Fibroblast of lung (primary cell): ENCODE data around the gene TTC23. TPM values are rescaled to one million over a fixed set of nuclear protein-coding genes. Genes with fewer than 3 reads are reported as not detected.

ENCODE experiments used
- DNase-seq, 2 donors: peaks; one replicate each; pipeline versions ENCODE4 v3.0.0 to v3.0.0-alpha.2; 2010; ENCODE audit warnings: low read depth in 2 of 2
- H2AFZ ChIP-seq: 2 replicates; pipeline ENCODE4 v1.5.1; 2012; ENCODE audit warnings: low read length, control low read depth, inconsistent platforms
- H3K27ac ChIP-seq: 2 replicates; pipeline ENCODE4 v1.5.1; 2011; ENCODE audit warnings: low read length, control low read depth; ENCODE audit not compliant: insufficient read depth
- H3K27me3 ChIP-seq: 2 replicates; pipeline ENCODE4 v1.5.1; 2011; ENCODE audit warnings: mild to moderate bottlenecking, low read length; ENCODE audit not compliant: control insufficient read depth, insufficient read depth
- H3K36me3 ChIP-seq: 2 replicates; pipeline ENCODE4 v1.5.1; 2011; ENCODE audit warnings: low read length; ENCODE audit not compliant: control insufficient read depth, insufficient read depth
- H3K4me1 ChIP-seq: 2 replicates; pipeline ENCODE4 v1.5.1; 2011; ENCODE audit warnings: low read length; ENCODE audit not compliant: control insufficient read depth, insufficient read depth; ENCODE audit errors: extremely low read depth
- H3K4me2 ChIP-seq: 2 replicates; pipeline ENCODE4 v1.5.1; 2011; ENCODE audit warnings: low read length, control low read depth; ENCODE audit not compliant: insufficient read depth; ENCODE audit errors: extremely low read depth
- H3K4me3 ChIP-seq, 4 experiments: fragments of 200-600 bp in 1 of 4; sonication (generic) in 1 of 4; replicated peaks in 1 of 4; 2 replicates each; pipeline ENCODE4 v1.5.1; 2011 to 2016; ENCODE audit warnings: low read length in 4 of 4, low read depth in 3 of 4, mild to moderate bottlenecking in 3 of 4, control low read depth in 2 of 4, inconsistent platforms in 1 of 4, mixed read lengths in 1 of 4; ENCODE audit not compliant: insufficient read depth in 1 of 4; ENCODE audit errors: control extremely low read depth in 1 of 4
- H3K79me2 ChIP-seq: 2 replicates; pipeline ENCODE4 v1.5.1; 2012; ENCODE audit warnings: mild to moderate bottlenecking, low read length, inconsistent platforms; ENCODE audit not compliant: control insufficient read depth, insufficient read depth
- H3K9ac ChIP-seq: 2 replicates; pipeline ENCODE4 v1.5.1; 2011; ENCODE audit warnings: mild to moderate bottlenecking, low read length, control low read depth; ENCODE audit not compliant: insufficient read depth
- H3K9me3 ChIP-seq: 2 replicates; pipeline ENCODE4 v1.5.1; 2012; ENCODE audit warnings: low read depth, low read length; ENCODE audit not compliant: control insufficient read depth, insufficient read depth
- H4K20me1 ChIP-seq: 2 replicates; pipeline ENCODE4 v1.5.1; 2011; ENCODE audit warnings: low read length; ENCODE audit not compliant: control insufficient read depth, insufficient read depth; ENCODE audit errors: extremely low read depth
- CTCF ChIP-seq, 2 donors: IDR thresholded peaks in 1 of 2; conservative IDR thresholded peaks in 1 of 2; 1 replicate in 1 of 2; 2 replicates in 1 of 2; pipeline ENCODE4 v1.5.1; 2011 to 2012; ENCODE audit warnings: low read length in 2 of 2, control low read depth in 1 of 2, inconsistent platforms in 1 of 2, low read depth in 1 of 2, mild to moderate bottlenecking in 1 of 2
- EZH2 ChIP-seq: IDR thresholded peaks from 2 replicates; pipeline ENCODE4 v1.5.1; 2012; ENCODE audit warnings: low read length, control low read depth, mild to moderate bottlenecking; ENCODE audit errors: missing control alignments
- polyA plus RNA-seq, 2 donors: library from polyadenylated mRNA; depleted of rRNA in 1 of 2; stranded (reverse) in 1 of 2; unstranded in 1 of 2; fragments of >200 nt; gene quantifications; 2 replicates each; pipeline ENCODE4 v1.2.1, GENCODE V29; 2011 to 2012; ENCODE audit warnings: missing spikeins in 1 of 2
- total RNA-seq: library from RNA; depleted of rRNA; stranded (reverse); fragments of >200 nt; gene quantifications from 2 replicates; pipeline ENCODE4 v1.2.1, GENCODE V29; 2014

Gene TTC23
- total and polyA plus RNA-seq, 2 donors (not counting 1 experiment from before 2014, with no cell fraction given), result 3.5 to 30.4 TPM

- Histone ChIP-seq H2AFZ (no peak overlapping the region), H3K27ac (no peak overlapping the region), H3K9ac (no peak overlapping the region), H3K79me2 (no peaks in the 10 kb centered on the region), H3K9me3 (no peaks in the 10 kb centered on the region), H3K4me1 (no peaks in the 10 kb centered on the region), H3K27me3 (no peaks in the 10 kb centered on the region), H3K4me2 (no peak overlapping the region), H4K20me1 (no peaks in the 10 kb centered on the region), H3K4me3 (no peak overlapping the region), H3K36me3 (peaks cover 4% of the 10 kb centered on the region)
- TF ChIP-seq CTCF (conservative IDR thresholded peaks at IDR 0.05 in 1 of 2, IDR thresholded peaks at IDR 0.05 in 1 of 2; ENCODE audit: low read depth in 1 of 2, low read length in 2 of 2) (no peak), EZH2 (no peak)
- DNase-seq, result no peak
Measured at GRCh38 chr15:99138491-99138982, 110.8 kb downstream of the TTC23 start.

DNA sequence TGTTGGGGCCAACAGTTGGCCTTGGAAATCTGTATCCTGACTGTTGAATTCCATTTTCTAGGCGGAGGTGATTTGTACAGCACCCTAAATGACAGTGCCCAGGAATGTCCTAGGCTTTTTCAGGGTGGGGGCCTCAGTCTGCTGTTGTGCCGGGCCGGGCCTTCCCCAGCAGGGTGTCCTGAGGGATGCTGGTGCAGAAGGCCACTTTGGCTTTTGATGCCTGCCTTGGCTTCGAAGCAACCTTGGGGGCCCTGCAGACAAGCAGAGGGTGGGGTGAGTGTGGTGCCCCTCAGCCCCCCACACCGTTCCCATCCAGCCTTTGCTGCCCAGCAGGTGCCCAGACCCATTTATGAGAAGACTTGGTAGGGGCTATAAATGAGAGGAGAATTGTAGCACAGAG is 111.5 kb downstream of the TTC23 start:
- H2AFZ ChIP-seq, result no peak overlapping the region
- H3K9ac ChIP-seq, result no peak overlapping the region
- H3K4me3 ChIP-seq, result no peak overlapping the region
- no peaks in the 10 kb centered on the region for H4K20me1 ChIP-seq
- no peaks in the 10 kb centered on the region for H3K4me1 ChIP-seq
- H3K27me3 ChIP-seq, result no peaks in the 10 kb centered on the region
- no peak for DNase-seq
- no peaks in the 10 kb centered on the region for H3K79me2 ChIP-seq
- peaks cover 4% of the 10 kb centered on the region for H3K36me3 ChIP-seq
- no peak overlapping the region for H3K4me2 ChIP-seq
- no peak for TF ChIP-seq EZH2
- no peak for TF ChIP-seq CTCF (conservative IDR thresholded peaks at IDR 0.05 in 1 of 2, IDR thresholded peaks at IDR 0.05 in 1 of 2; ENCODE audit: low read depth in 1 of 2, low read length in 2 of 2)
- no peaks in the 10 kb centered on the region for H3K9me3 ChIP-seq
- H3K27ac ChIP-seq, result no peak overlapping the region

GRCh38 chr15:99137111-99137546 is 112.3 kb downstream of the TTC23 start:
- Histone ChIP-seq H3K4me3 (no peak overlapping the region), H3K9ac (no peak overlapping the region), H3K36me3 (peaks cover 7% of the 10 kb centered on the region), H3K79me2 (no peaks in the 10 kb centered on the region), H3K27me3 (no peaks in the 10 kb centered on the region), H3K4me2 (no peak overlapping the region), H4K20me1 (no peaks in the 10 kb centered on the region), H3K9me3 (no peaks in the 10 kb centered on the region), H3K27ac (no peak overlapping the region), H2AFZ (no peak overlapping the region), H3K4me1 (no peaks in the 10 kb centered on the region)
- no peak for TF ChIP-seq EZH2
- no peak for TF ChIP-seq CTCF (conservative IDR thresholded peaks at IDR 0.05 in 1 of 2, IDR thresholded peaks at IDR 0.05 in 1 of 2; ENCODE audit: low read depth in 1 of 2, low read length in 2 of 2)
- no peak for DNase-seq
